ENCODE data around the gene FYB1.

DNA sequence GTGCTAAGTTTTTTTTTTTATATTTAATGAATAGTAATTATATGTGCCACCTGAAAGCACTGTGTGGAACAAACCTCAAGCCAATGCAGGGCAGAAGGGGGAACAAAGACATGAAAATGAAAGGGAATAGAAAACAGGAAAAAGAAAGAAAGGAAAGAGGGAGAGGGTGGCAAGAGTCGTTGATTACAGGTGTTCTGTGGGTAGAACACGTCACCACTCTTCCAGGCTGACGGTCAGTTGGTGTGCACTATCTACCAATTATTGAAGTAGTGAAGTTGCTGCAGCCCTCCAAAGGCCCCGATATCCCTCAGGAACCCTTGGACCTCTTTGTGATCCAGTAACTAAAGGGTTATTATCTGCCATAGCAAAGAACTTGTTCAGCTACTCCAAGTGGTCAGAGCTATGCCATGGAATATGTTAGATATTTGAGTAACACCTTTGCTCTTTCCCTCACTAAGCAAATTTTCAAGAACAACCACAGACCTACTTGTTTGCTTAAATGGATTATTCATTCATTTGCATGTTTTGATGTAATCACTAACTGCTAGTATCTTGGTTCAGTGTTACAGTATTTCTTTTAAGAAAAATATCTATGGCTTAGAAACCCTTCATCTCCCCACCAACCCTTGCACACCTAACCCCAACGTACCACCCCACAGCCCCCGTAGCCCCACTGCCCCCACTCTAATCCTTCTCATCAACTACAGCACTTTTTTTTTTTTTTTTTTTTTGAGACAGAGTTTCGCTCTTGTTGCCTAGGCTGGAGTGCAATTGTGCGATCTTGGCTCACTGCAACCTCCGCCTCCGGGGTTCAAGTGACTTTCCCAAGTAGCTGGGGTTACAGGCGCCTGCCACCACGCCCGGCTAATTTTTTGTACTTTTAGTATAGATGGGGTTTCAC, 31.3 kb downstream of the FYB1 start:
- TF ChIP-seq EZH2phosphoT487 (IDR thresholded peaks at IDR 0.05; ENCODE audit: borderline replicate concordance, low read depth, low read length) = no peak
- TF ChIP-seq, protein P1, sequence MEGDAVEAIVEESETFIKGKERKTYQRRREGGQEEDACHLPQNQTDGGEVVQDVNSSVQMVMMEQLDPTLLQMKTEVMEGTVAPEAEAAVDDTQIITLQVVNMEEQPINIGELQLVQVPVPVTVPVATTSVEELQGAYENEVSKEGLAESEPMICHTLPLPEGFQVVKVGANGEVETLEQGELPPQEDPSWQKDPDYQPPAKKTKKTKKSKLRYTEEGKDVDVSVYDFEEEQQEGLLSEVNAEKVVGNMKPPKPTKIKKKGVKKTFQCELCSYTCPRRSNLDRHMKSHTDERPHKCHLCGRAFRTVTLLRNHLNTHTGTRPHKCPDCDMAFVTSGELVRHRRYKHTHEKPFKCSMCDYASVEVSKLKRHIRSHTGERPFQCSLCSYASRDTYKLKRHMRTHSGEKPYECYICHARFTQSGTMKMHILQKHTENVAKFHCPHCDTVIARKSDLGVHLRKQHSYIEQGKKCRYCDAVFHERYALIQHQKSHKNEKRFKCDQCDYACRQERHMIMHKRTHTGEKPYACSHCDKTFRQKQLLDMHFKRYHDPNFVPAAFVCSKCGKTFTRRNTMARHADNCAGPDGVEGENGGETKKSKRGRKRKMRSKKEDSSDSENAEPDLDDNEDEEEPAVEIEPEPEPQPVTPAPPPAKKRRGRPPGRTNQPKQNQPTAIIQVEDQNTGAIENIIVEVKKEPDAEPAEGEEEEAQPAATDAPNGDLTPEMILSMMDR (conservative IDR thresholded peaks at IDR 0.05; ENCODE audit: low read length) = no peak
